ENCODE data around the gene GRIN1.

GRIN1 gene

DNA sequence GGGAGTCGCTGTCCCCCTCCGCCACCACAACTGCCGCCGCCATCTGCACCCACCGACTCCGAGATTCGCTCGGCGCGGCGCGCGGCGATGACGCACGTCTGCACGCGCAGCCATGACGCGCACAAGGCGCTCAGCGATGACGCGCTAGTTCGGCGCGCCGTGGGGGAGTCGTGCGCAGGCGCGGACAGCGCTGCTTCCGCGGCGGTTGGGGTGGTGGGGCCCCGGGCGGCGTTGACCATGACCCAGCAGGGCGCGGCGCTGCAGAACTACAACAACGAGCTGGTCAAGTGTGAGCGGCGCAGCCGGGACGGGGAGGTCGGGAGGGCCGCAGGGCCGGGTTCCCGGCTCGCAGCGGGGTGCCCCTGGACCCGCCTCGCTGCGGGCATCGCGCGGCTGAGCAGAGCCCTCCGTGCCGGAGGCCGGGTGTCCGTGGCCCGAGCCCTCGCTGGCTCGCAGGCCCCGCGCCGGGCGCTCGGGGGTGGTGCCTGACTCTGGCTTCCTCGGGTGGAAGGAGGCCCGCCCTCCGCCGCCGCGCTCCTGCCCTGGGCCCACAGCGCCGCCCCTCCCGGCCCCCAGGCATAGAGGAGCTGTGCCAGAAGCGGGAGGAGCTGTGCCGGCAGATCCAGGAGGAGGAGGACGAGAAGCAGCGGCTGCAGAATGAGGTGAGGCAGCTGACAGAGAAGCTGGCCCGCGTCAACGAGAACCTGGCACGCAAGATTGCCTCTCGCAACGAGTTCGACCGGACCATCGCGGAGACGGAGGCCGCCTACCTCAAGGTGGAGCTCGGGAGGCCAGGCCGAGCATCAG, 49.7 kb downstream of the GRIN1 start, which contains the start of the genes ANAPC2 and SSNA1:
Gene ANAPC2 (minus strand): TSS at position 71 of the 807 bp plus-strand sequence. CDS start 28 bp downstream, at position 43.
Gene SSNA1 (plus strand): TSS at position 187 of the 807 bp plus-strand sequence. CDS start 51 bp downstream, at position 238.
- DNase-seq (ENCODE audit: extremely low spot score, insufficient read length, low read depth), result peak; percentile 83
- peak; percentile 97 for FAIRE-seq

DNA sequence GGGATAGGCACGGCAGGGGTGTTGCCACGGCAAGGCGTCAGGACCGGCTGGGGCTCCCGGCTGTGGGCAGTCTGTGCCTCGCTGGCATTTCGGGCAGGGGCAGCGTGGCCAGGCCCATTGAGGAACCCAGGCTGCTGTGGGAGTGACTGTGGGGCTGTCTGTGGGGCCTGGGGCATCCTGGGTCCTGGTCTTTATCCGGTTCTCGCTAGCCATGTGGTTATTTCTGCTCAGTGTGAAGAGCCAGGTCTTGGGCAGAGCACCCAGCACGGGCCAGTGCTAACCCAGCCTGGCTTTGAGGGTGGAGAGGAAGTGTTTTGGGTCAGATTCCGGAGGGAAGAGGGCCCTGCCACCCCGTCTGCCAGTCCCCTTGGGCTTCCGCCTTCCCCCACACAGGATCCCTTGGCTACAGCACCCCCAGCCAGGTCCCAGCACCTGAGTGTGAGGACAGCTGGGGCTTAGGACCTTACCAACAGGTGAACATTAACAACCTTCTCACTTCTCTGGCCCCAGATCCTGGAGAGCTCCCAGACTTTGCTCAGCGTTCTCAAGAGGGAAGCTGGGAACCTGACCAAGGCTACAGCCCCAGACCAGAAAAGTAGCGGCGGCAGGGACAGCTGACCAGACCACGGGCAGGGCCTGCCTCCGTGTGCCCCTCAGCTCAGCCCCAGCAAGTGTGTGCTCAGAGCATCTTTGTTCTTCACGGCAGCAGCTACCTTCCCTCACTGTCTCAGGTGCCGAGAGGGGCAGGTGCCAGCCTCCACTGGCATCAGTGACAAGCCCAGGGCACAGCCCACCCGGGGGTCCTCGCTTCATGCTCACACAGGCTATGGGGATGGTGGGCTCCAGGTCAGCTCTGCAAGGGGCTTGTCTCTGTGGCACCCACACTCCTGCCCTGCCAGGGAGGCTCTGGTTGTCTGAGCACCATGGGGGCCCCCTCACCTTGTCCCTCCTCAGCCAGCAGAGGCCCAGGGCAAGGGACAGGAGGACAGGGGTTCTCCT, 50.6 kb downstream of the GRIN1 start:
- FAIRE-seq (no peak), DNase-seq (ENCODE audit: extremely low spot score, insufficient read length, low read depth) (no peak)

DNA sequence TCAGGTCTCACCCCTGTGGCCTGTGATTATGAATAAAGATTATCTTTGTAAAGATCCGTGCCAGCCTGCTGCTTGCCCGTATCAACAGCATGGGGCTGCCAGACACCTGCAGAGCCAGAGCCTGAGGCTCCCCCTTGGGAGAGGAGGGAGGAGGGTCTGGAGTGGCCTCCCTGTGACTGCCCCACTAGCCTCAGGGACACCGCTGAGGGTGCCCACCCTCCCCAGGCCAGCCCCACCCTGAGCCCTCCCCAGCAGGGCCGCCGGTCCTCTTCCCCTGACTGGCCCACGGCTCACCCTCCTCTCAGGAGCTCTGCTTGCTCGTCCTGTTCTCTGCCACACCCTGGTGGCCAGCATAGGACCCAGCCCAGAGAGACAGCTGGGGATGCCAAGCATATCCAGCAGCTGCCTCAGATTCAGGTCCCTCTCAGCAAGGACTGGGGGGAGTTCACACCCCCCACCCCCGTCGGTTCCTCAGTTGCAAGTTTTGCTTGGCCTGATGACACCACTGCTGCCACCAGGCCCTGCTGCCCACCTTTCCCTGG, 51.4 kb downstream of the GRIN1 start:
- FAIRE-seq, result no peak

DNA sequence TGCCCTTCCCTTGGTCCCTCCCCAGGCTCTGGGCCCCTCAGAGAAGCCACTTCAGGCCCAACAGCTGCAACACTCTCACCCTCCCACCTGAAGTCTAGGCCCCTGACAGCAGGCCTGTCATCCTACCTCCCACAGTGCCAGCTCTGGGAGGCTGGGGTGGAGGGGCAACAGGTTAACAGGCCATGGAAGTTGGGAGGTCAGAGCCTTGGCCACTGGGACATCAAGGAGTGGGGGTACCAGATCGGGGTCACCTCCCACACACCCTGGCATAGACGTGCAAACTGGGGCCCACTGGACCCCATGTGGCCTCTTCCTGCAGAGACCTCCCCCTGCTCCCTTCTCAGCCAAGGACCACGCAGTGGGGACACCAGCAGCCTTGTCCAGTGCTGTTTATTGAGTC, 52.3 kb downstream of the GRIN1 start:
- DNase-seq (ENCODE audit: extremely low spot score, insufficient read length, low read depth), result no peak
- no peak for FAIRE-seq

More for the DNA sequence above, 51.4 kb downstream of the GRIN1 start:
- DNase-seq (ENCODE audit: extremely low spot score, insufficient read length, low read depth), result no peak

DNA sequence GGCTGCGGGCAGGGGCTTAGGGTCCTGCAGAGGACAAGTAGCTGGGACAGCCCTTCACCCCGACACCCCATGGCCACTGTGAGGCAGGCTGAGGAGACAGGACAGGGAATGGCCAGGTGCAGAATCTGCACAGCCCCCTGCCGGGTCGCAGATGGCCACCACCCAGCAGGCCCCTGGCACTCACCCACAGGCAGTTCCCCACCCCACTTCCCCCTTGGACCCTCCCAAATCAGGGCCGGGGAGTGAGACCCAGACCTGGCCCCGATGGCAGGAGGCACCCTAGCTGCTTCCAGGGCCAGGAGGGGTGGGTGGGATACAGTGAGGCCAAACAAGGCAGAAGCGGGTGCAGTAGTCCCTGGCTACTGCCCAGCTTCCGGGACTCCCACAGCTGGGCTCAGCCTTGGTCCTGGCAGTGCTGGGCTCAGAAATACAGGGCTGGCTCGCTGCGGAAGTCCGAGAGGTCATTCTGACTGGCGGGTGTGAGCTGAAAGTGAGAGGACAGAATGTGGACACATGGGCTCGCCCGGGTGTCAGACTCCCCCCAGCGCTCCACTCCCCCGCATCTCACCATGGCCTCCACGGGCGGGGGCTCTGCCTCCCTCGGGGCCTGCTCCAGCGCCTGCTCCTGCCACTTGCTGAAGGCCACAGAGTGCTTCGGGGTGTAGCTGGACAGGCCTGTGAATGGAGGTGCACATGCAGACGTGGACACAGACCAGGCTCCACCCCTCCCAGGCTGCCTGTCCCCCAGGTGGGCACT, 52.9 kb downstream of the GRIN1 start:
- FAIRE-seq, result no peak
- DNase-seq (ENCODE audit: extremely low spot score, insufficient read length, low read depth), result no peak

DNA sequence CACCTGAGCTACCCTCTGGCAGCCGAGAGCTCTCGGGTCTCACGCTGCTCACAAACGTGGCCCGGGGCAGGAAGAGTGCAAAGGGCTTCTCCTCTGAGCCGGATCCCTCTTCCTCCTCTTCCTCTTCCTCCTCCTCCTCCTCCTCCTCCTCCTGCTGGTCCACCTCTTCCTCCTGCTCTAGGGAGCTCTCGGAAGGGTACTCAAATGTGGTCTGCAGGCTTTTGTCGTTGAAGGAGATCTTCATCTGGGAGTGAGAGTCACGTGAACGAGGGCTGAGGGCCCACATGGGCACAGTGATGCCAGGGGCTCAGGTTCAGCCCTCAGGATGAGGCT, 53.5 kb downstream of the GRIN1 start:
- DNase-seq (ENCODE audit: extremely low spot score, insufficient read length, low read depth) (no peak), FAIRE-seq (no peak)

DNA sequence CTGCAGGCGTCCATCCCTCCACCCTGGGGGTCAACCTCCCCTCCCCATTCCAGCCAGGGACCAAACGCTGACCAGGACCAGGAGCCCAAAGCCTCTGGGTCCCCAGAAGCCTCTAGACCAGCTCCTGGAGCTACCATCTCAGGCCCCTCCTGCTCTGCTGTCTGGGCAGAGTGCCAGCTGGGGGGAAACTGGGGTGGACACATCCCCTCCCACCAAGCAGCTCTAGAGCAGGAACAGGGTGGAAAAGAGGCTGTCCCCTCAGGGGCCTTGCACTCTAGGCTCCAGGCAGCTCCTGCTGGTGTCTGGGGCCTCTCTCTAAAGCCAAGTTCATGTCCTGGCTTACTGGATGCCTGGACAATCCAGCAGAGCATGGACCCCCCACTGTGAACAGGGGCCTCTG, 53.9 kb downstream of the GRIN1 start:
- DNase-seq (ENCODE audit: extremely low spot score, insufficient read length, low read depth) (no peak), FAIRE-seq (no peak)

DNA sequence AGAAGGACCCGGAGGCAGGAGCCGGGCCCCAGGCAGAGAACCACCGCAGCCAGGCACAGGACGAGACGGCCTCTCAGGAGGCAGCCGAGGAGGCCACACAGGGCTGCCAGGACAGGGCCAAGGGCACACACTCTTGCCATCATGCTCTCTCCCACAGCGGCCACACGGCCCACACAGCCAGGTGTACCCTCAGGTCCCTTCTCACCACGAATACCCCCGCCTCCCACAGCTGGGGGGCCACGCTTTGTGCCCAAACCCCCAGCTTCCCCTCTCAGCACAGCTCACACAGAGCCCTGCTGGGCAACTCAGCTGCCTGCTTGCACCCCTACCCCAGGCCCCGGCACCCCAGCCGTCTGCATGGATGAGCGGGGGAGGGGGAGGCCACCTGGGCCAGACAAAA, 54.8 kb downstream of the GRIN1 start:
- no peak for FAIRE-seq

DNA sequence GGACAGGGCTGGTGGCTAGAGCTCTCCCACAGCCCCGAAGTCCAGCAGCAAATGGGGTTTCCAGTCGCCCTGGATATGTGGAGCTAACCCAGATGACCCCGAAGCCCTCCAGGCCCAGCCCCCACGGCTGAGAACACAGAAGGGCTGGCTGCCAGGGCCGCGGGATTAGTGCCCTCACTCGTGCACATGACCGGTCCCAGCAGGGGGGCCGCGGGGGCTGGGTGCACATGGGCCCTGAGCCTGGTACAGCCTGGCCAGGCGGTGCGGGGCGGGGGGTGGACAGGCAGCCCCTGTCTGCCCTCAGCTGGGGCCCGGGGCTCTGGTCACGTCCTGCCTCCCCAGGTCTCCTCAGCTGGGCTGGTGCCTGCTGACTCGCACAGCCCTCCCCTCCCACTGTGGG, 55.4 kb downstream of the GRIN1 start:
- no peak for DNase-seq (ENCODE audit: extremely low spot score, insufficient read length, low read depth)
- no peak for FAIRE-seq

More for the DNA sequence above, 54.8 kb downstream of the GRIN1 start:
- no peak for DNase-seq (ENCODE audit: extremely low spot score, insufficient read length, low read depth)

DNA sequence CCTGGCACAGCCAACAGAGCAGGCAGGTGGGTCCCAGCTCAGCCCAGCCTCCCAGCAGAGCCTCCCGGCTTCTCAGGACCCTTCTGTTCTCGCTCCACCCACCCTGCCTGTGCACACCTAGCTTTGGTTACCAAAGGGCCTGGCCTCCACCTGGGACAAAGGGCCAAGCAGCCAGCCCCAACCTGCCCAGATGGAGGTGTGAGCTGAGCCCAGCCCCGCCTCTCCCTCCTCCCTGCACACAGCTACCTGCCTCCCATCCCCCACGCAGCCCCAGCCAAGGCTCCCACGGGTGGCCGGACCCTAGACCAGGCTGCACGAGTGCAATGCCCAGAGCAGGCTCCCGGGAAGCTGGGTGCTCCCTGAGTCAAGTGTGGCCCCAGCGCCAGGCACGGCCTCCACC, 56.0 kb downstream of the GRIN1 start:
- DNase-seq (ENCODE audit: extremely low spot score, insufficient read length, low read depth) (no peak), FAIRE-seq (no peak)

DNA sequence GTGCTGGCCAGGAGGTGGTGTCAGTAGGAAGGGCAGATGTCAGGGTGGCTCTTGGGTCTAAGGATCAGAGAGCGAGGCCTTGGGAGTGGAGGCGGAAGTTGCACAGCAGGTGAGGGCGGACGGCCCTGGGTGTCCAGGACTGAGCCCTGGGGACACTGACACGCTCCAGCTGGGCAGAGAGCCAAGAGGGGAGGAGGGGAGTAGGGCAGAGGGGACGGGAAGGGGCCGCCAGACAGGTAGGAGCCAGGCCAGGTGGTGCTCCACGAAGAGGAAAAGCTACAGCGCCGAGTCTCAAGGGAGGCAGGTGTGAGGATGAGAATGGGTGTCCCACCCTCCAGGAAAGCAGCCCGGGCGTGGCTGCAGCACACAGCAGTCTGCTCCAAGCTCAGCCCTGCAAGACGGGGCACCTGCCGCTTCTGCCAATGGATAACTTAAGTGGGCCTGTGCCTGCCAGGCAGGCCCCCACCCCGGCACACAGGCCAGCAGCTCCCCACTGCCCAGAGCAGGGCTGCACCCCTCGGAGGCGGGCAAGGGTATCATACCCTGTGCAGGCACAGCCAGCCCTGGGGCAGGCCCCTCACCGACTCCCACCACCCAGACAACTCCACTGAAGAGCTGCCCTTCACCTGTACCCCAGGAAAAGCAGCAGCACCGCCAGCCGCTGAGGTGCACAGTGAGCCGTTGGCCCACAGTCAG, 56.7 kb downstream of the GRIN1 start:
- DNase-seq (ENCODE audit: extremely low spot score, insufficient read length, low read depth), result no peak
- no peak for FAIRE-seq

DNA sequence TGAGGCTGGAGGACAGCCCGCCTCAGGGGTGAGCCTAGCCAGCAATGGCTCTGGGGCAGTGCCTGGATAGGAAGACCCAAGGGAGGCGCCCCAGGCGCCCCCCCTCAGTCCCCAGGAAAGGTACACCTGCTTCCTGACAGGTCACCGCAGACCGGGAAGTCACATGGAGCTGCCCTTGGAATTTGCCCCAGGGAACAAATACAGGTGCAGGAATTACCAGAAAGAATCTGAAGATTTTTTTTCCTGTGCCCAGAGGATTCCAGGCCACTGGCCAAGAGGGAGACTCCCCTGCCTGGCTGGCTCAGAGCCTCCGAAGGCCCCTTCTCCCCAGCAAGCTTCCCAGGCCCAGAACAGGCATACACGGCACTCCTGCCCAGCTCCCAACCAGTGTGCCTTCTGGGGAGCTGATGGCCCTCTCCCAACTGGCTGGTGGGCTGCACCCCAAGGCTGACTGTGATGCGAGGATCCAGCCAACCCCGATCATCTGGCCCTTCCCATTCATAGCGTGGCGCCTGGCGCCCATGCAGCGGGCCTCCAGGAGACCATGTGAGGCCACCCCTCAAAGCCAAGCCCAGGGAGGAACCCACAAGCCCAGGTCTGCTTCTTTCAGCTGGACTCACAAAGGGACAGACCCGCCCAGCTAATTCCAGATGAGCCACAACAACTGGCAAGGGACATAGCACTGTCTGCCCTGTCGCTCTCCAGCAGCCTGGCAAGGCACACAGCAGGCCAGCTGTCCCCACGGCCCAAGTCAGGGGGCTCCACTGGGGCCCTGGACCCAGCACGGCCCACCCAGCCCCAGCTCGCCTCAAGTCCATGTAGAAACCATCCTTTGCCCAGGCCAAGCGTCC, 59.3 kb downstream of the GRIN1 start:
- FAIRE-seq (no peak), DNase-seq (ENCODE audit: extremely low spot score, insufficient read length, low read depth) (no peak)

DNA sequence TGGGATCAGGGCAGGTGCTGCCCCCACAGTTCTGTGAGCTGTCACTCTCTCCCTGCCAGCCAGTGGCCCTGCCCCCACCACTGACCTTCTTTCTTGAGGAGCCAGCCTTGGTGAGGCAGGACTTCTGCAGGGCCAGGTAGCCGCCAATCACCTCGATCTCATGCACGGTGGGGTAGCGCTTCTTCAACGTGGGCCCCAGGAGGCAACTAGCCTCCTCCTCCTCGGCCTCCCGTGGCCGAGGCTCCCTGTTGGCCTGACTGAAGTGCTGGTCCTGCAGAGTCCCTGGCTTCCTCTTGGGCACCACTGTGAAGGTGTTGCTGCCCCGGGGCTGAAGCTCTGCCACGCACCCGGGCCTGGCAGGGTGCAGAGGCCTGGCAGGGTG, 59.9 kb downstream of the GRIN1 start:
- FAIRE-seq, result no peak
- DNase-seq (ENCODE audit: extremely low spot score, insufficient read length, low read depth), result no peak

DNA sequence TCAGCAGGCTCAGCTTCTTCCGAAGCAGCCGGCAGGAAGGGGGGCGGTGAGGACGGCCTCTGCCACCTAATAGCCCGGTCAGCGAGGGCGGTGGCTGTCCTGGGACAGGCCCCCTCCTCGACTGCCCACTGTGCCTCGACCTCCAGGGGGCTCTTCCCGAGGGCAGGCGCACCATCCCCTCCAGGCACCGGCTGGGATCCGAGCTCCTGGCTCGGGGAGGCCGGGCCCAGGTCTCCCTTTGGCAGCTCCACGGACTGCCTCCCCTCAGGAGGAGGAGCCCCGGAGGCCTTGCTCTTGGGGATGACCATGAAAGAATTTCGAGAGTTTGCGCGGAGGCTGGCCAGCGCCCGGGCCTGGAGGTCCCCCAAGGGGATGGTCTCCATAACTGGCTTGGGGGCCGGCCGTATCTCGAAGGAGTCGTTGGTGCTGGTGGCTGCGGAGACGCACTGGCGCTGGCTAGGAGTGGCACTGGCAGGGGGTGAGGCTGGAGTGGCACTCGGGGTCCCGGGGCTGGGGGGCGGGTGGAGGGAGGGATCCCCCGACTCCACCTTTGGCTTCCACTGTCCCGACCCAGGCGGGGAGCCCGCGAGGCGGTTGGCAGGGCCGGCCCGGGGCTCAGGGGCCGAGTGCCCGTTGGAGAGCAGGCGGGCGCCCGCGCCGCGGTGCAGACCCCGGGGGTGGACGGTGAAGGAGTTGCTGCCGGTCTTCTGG, 60.6 kb downstream of the GRIN1 start:
- DNase-seq (ENCODE audit: extremely low spot score, insufficient read length, low read depth), result no peak
- no peak for FAIRE-seq

DNA sequence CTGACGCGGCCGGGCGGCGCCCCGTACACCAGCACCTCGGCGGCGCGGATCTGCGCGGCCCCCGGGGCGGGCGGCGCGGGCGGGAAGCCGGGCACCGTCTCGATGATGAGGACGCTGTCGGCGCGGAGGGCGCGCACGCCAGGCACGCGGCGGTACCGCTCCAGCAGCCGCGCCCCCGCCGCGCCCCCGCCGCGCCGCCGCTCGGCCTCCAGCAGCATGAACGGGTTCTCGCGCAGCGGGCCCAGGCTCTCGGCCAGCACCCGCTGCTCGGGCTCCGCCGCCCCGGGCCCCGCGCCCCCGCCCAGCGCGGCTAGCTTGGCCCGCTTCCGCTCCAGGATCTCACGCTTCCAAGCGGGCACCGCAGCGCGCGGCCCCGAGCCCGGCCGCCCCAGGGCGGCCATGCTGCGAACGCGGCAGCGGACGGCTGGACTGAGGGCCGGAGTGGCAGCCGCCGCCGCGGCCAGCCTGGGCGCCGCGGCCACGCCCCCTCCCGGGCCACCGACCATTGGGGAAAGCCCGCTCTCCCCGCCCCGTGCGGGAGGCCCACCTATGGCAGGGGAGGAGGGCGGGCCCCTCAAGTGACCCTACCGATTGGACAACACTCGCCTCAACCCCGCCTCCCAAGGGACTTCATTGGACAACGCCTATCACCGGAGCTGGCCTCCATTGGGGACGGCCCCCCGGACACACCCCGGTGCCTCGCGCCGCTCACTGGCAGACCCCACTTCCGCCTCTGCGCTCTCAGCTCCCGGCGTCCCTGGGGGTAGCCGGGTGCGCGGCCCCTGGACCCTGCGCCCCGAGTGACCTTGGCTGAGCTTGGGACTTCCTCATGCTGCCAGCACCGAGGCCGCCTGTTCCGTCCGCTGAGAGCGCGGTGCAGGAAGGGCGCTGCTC, 61.6 kb downstream of the GRIN1 start, which contains the start of gene TPRN:
Gene TPRN (minus strand): TSS at position 431 of the 894 bp plus-strand sequence. CDS start 30 bp downstream, at position 401.
- FAIRE-seq (peak; percentile 100), DNase-seq (ENCODE audit: extremely low spot score, insufficient read length, low read depth) (peak; percentile 100)

DNA sequence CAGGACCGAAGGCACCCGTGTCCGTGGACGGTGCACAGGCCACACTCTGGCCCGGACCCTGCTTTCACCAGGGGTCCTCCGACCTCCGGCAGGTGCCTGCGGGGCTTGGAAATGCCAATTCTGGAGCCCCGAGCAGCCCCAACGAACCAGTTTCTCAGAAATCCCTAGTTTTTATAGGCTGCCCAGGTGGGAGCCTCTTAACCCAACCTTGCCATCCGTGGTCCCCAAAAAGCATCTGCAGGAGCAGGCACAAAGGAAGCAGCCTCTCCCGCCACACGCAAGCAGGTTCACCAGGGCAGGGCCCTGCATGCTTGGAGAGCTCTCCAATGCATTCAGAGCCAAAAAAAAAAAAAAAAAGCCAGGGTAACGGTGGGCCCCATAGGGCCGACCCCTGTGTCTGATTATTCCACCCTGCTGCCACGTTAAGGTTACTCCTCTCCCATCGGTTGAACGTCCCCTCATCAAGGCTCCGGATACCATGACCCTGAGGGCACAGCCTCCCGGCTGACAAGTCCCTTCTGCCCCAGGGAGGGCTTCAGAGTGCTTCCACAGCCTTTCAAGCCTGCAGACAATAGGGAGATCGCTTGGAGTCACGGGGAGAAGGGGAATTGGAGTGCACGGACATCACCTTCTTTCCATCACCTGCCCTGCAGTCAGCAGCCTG, 62.4 kb downstream of the GRIN1 start:
- DNase-seq (ENCODE audit: extremely low spot score, insufficient read length, low read depth) (no peak), FAIRE-seq (no peak)

Data from GM18507 (cell line).